ENCODE measurements around the gene CDCA5.

Gene CDCA5

DNA sequence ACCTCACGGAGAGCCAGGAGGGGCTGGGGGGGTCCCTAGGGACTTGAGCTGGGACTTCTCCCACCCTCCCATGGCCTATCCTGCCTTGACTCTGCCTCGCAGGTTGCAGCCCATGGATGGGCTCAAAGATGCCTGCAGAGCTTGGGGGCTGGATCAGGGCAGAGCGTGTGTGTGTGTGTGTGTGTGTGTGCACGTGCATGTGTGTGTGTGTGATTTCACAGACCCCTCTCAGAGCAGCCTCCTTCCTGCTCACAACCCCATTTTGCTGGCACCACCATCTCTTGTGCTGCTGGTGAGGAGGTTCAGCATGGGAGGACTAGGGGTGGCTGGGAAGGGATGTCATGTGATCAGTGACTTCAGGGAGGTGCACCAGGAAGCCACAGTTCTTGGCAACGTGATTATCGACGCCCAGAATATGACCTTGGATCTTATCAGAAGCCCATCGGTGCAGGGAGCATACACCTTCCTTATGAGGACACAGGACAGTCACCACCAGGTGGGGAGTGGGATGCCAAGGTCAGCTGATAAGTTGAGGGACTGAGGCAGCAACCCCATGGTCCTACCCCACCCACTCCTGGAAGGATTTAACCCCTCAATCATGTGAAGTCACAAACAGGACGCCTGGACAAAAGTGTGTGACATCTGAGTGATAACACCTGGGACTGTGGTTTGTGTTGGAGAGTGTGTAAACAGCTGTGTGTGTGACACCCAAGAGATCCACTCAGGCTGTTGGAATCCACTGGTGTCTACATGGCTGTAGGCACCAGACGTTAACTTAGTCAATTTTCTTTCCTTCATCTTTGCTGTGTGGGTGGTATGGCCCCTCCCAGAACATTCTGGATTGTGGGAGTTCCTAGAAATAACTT, 23.6 kb downstream of the CDCA5 start:
- Histone ChIP-seq H3K27me3 (ENCODE audit: control insufficient read depth, insufficient read depth, low read length) (no peaks in the 10 kb centered on the region), H3K4me1 (ENCODE audit: control insufficient read depth, insufficient read depth, low read length) (no peaks in the 10 kb centered on the region), H3K9me3 (ENCODE audit: control insufficient read depth, insufficient read depth, low read length) (no peaks in the 10 kb centered on the region), H3K36me3 (ENCODE audit: control insufficient read depth, insufficient read depth, low read length) (no peaks in the 10 kb centered on the region), H3K4me3 (ENCODE audit: low read depth, low read length) (no peak overlapping the region), H3K9ac (ENCODE audit: low read depth, low read length) (no peak overlapping the region)

- Histone ChIP-seq H3K4me1 (ENCODE audit: control insufficient read depth, insufficient read depth, low read length) (no peaks in the 10 kb centered on the region), H3K4me3 (ENCODE audit: low read depth, low read length) (no peak overlapping the region), H3K9me3 (ENCODE audit: control insufficient read depth, insufficient read depth, low read length) (no peaks in the 10 kb centered on the region), H3K36me3 (ENCODE audit: control insufficient read depth, insufficient read depth, low read length) (no peaks in the 10 kb centered on the region), H3K9ac (ENCODE audit: low read depth, low read length) (no peak overlapping the region), H3K27me3 (ENCODE audit: control insufficient read depth, insufficient read depth, low read length) (no peaks in the 10 kb centered on the region)
Measured at GRCh38 chr11:65059523-65059922, 24.3 kb downstream of the CDCA5 start.

DNA sequence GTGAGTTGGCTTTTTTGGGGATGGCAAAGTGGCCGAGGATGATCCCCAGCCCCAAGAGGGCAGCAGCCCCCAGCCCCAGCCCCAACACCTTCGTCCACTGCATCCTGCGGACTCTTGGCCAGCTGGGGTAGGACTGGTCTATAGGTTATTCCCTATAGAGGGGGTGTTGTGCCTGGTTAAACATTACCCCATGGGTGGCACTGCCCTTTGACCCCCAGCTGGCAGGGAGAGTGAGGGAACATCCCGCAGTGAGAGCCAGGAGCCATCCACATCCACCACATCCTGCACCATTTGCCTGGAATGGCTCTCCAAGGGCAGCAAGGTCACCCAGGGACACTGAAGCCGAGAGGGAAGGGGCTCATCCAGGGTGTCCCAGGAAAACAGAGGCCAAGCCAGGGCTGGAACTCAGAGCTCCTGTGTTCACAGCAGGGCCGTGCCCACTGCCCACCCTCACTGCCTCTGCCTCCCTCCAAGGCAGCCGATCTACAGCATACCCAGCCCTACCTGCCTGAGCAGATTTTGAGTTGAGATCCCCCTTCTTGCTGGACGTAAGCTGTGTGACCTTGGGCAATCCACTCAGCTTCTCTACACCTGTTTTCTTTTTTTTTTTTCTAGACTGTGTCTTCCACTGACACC, 25.3 kb downstream of the CDCA5 start, which contains the start of gene NAALADL1:
NAALADL1 (minus strand) TSS at position 135 of the 636 bp plus-strand sequence; CDS start at position 103, 32 bp downstream.
- Histone ChIP-seq H3K9ac (ENCODE audit: low read depth, low read length) (no peak within 1 kb of the TSS), H3K4me1 (ENCODE audit: control insufficient read depth, insufficient read depth, low read length) (no peaks in the 10 kb centered on the region), H3K27me3 (ENCODE audit: control insufficient read depth, insufficient read depth, low read length) (no peaks in the 10 kb centered on the region), H3K4me3 (ENCODE audit: low read depth, low read length) (no peak within 1 kb of the TSS), H3K9me3 (ENCODE audit: control insufficient read depth, insufficient read depth, low read length) (no peaks in the 10 kb centered on the region), H3K36me3 (ENCODE audit: control insufficient read depth, insufficient read depth, low read length) (no peaks in the 10 kb centered on the region)

GRCh38 chr11:65058012-65058411, 25.8 kb downstream of the CDCA5 start:
- no peak overlapping the region for H3K9ac ChIP-seq (ENCODE audit: low read depth, low read length)
- H3K4me1 ChIP-seq (ENCODE audit: control insufficient read depth, insufficient read depth, low read length), result no peaks in the 10 kb centered on the region
- H3K27me3 ChIP-seq (ENCODE audit: control insufficient read depth, insufficient read depth, low read length), result no peaks in the 10 kb centered on the region
- no peaks in the 10 kb centered on the region for H3K9me3 ChIP-seq (ENCODE audit: control insufficient read depth, insufficient read depth, low read length)
- H3K36me3 ChIP-seq (ENCODE audit: control insufficient read depth, insufficient read depth, low read length), result no peaks in the 10 kb centered on the region
- H3K4me3 ChIP-seq (ENCODE audit: low read depth, low read length), result no peak overlapping the region

- Histone ChIP-seq H3K4me3 (ENCODE audit: low read depth, low read length) (no peak overlapping the region), H3K4me1 (ENCODE audit: control insufficient read depth, insufficient read depth, low read length) (no peaks in the 10 kb centered on the region), H3K9me3 (ENCODE audit: control insufficient read depth, insufficient read depth, low read length) (no peaks in the 10 kb centered on the region), H3K9ac (ENCODE audit: low read depth, low read length) (no peak overlapping the region), H3K27me3 (ENCODE audit: control insufficient read depth, insufficient read depth, low read length) (no peaks in the 10 kb centered on the region), H3K36me3 (ENCODE audit: control insufficient read depth, insufficient read depth, low read length) (no peaks in the 10 kb centered on the region)
Measured at GRCh38 chr11:65057526-65057925, 26.3 kb downstream of the CDCA5 start.

DNA sequence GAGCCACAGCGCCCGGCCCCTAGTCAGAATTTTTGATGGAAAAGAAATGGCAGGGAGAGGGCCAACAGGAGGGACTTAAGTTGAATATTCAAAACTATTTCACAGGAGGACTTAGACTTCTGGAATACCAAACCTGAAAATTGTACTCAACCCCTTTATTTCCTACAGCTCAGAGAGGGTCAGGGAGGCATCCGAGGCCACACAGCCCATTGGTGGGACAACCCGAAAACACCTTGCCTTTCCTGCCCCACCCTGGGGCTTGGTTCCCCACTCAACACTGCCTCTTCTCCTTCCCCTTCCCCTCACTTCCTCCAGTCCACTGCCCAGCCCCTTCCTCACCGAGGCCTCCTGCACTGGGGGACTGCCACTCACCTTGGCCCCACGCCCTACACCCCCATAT, 26.8 kb downstream of the CDCA5 start:
- Histone ChIP-seq H3K9ac (ENCODE audit: low read depth, low read length) (no peak overlapping the region), H3K36me3 (ENCODE audit: control insufficient read depth, insufficient read depth, low read length) (no peaks in the 10 kb centered on the region), H3K4me1 (ENCODE audit: control insufficient read depth, insufficient read depth, low read length) (no peaks in the 10 kb centered on the region), H3K9me3 (ENCODE audit: control insufficient read depth, insufficient read depth, low read length) (no peaks in the 10 kb centered on the region), H3K27me3 (ENCODE audit: control insufficient read depth, insufficient read depth, low read length) (no peaks in the 10 kb centered on the region), H3K4me3 (ENCODE audit: low read depth, low read length) (no peak overlapping the region)

DNA sequence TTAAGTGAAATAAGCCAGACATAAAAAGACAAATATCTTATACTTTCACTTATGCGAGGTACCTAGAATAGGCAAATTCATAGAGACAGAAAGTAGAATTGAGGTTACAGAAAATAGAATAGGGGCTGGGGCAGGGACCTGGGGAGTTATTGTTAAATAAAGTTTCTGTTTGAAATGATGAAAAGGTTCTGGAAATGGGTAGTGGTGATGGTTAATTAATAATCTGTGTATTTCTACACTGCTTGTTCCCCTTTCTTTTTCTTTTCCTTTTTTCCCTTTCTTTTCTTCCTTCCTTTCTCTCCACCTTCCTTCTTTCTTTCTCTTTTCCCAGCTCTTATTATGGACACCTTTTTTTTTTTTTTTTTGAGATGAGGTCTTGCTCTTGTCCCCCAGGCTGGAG, 28.3 kb downstream of the CDCA5 start:
- no peaks in the 10 kb centered on the region for H3K27me3 ChIP-seq (ENCODE audit: control insufficient read depth, insufficient read depth, low read length)
- no peaks in the 10 kb centered on the region for H3K9me3 ChIP-seq (ENCODE audit: control insufficient read depth, insufficient read depth, low read length)
- H3K9ac ChIP-seq (ENCODE audit: low read depth, low read length), result no peak overlapping the region
- H3K4me1 ChIP-seq (ENCODE audit: control insufficient read depth, insufficient read depth, low read length), result no peaks in the 10 kb centered on the region
- no peak overlapping the region for H3K4me3 ChIP-seq (ENCODE audit: low read depth, low read length)
- H3K36me3 ChIP-seq (ENCODE audit: control insufficient read depth, insufficient read depth, low read length), result no peaks in the 10 kb centered on the region

DNA sequence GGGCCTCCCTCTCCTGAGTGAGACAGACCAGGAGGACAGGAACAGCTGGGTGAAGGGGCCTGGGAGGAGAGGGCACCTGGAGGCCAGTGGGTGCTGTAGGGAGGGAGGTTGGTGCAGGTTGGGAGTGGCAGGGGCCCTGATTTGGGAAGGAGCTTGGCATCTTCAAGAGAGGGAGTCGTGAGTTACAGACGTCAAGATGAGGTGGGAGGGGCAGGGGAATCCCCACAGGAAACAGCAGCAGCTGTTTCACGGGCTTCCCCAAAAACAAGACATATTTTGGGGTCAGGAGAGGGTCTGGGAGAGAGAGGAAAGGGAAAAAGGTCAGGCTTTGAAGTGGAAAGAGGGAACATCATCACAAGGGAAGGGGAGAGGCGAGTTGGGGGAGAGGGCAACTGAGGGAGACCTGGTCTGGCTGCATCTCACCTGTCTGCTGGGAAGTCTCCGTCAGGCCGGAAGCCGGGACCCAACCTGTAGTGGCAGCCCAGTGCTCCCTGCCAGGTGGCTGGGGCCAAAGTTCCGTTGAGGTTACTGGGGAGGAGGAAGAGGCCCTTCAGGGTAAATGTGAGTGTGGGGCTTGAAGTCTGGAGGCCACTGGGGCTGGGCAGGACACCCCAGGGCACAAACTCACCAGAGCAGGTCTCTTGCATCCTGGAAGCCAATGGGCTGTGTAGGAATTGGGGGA, 29.9 kb downstream of the CDCA5 start:
- H3K27me3 ChIP-seq (ENCODE audit: control insufficient read depth, insufficient read depth, low read length), result no peaks in the 10 kb centered on the region
- H3K9ac ChIP-seq (ENCODE audit: low read depth, low read length), result no peak overlapping the region
- H3K4me3 ChIP-seq (ENCODE audit: low read depth, low read length), result no peak overlapping the region
- no peaks in the 10 kb centered on the region for H3K9me3 ChIP-seq (ENCODE audit: control insufficient read depth, insufficient read depth, low read length)
- H3K4me1 ChIP-seq (ENCODE audit: control insufficient read depth, insufficient read depth, low read length), result no peaks in the 10 kb centered on the region
- H3K36me3 ChIP-seq (ENCODE audit: control insufficient read depth, insufficient read depth, low read length), result no peaks in the 10 kb centered on the region

DNA sequence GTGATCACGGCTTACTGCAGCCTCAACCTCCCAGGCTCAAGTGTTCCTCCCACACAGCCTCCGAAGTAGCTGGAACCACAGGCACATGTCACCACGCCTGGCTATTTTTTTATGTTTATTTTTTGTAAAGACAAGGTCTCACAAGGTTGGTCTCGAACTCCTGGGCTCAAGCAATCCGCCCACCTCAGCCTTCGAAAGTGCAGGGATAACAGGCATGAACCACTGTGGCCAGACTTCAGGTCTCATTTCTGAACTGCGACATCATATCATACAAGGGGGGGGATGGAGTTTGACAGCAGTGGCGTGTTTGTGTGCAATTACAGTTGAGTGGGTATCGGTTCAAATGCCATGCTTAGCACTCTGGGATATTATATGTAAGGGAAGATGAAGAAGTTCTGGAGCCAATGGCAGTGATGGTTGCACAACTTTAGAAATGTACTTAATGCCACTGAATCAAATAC, 32.4 kb downstream of the CDCA5 start:
- Histone ChIP-seq H3K4me1 (ENCODE audit: control insufficient read depth, insufficient read depth, low read length) (no peaks in the 10 kb centered on the region), H3K9ac (ENCODE audit: low read depth, low read length) (no peak overlapping the region)

DNA sequence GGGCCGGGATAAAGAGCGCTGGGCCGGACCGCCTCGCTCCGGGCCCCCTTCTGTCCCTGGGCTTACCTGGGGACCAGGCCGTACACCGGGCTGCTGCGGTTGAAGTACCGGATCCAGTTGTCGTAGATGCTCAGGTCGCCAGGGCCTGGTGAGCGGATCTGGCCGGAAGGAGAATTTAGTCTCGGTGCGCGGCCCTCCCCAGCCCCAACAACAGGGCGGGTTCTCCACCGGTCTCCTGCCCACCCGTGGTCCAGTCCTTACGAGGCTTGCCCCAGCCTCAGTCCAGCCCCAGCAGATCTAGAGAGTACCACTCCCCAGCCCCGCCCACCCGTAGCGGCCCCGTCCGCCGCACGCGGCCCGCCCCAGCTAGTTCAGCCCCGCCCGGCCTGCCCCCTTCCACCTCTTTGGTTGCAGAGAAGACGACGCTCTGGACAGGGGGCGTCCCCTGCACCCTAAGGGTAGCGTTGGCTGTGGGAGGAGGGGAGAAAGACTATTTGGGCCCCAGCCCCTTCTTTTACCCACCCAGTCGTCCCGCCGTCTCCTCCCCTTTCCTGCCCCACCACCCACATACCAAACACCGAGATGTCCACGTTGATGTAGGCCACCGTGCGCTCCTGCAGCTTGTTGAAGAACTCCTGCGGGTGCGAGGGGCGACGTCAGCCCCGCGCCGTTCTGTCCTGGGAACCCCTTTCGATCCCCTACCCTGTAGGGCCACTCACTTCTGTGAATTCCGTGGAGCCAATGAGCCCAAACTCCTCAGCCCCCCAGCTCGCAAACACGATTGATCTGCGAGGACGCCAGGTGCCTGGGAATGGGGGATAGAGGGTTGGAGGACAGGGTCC, 36.0 kb downstream of the CDCA5 start:
- Histone ChIP-seq H3K4me1 (ENCODE audit: control insufficient read depth, insufficient read depth, low read length) (no peaks in the 10 kb centered on the region), H3K9ac (ENCODE audit: low read depth, low read length) (no peak overlapping the region)

More for the DNA sequence above, 32.4 kb downstream of the CDCA5 start:
- Histone ChIP-seq H3K4me3 (ENCODE audit: low read depth, low read length) (no peak overlapping the region), H3K36me3 (ENCODE audit: control insufficient read depth, insufficient read depth, low read length) (no peaks in the 10 kb centered on the region), H3K9me3 (ENCODE audit: control insufficient read depth, insufficient read depth, low read length) (no peaks in the 10 kb centered on the region), H3K27me3 (ENCODE audit: control insufficient read depth, insufficient read depth, low read length) (peaks cover 6% of the 10 kb centered on the region)

DNA sequence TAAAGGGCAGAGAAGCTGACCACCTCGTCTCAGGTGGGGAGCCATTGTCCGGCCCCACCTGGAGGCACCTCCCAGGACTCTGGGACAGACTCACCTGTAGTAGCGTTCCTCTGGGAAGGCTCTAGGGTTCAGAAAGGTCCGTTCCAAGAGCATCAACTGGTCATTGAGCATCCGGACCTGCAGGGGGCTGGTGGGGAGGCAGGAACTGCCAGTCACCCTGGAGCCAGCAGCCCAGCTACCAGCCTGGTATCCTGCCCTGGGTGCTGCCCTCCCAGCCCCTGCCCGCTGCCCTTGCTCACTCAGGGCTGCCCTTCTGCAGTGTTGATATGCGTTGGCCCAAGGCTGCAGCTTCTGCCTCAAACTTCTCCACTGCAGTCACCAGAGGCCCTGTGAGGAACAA, 38.1 kb downstream of the CDCA5 start:
- no peak overlapping the region for H3K9ac ChIP-seq (ENCODE audit: low read depth, low read length)
- no peak overlapping the region for H3K4me3 ChIP-seq (ENCODE audit: low read depth, low read length)
- H3K4me1 ChIP-seq (ENCODE audit: control insufficient read depth, insufficient read depth, low read length), result no peaks in the 10 kb centered on the region
- peaks cover 6% of the 10 kb centered on the region for H3K27me3 ChIP-seq (ENCODE audit: control insufficient read depth, insufficient read depth, low read length)
- H3K36me3 ChIP-seq (ENCODE audit: control insufficient read depth, insufficient read depth, low read length), result peaks cover 5% of the 10 kb centered on the region
- no peaks in the 10 kb centered on the region for H3K9me3 ChIP-seq (ENCODE audit: control insufficient read depth, insufficient read depth, low read length)

More for the DNA sequence above, 36.0 kb downstream of the CDCA5 start:
- Histone ChIP-seq H3K4me3 (ENCODE audit: low read depth, low read length) (peak overlapping the region; percentile 41), H3K36me3 (ENCODE audit: control insufficient read depth, insufficient read depth, low read length) (peaks cover 5% of the 10 kb centered on the region), H3K9me3 (ENCODE audit: control insufficient read depth, insufficient read depth, low read length) (no peaks in the 10 kb centered on the region), H3K27me3 (ENCODE audit: control insufficient read depth, insufficient read depth, low read length) (peaks cover 6% of the 10 kb centered on the region)
